IPS-NIHi7 (cell line): ENCODE results near the gene SLCO2B1.

Experiments used
- DNase-seq: peaks from one replicate; pipeline ENCODE4 v3.0.0; 2012; ENCODE audit warnings: mixed read lengths; ENCODE audit errors: extremely low spot score

SLCO2B1 gene

GRCh38 chr11:75246671-75247350 lies 95.9 kb downstream of the SLCO2B1 start:
- peak; percentile 3 for DNase-seq

- DNase-seq: no peak
Measured at GRCh38 chr11:75248924-75249256, 98.0 kb downstream of the SLCO2B1 start.

GRCh38 chr11:75249704-75250103 lies 98.8 kb downstream of the SLCO2B1 start:
- no peak for DNase-seq

GRCh38 chr11:75254326-75254725 lies 103.4 kb downstream of the SLCO2B1 start:
- no peak for DNase-seq
